ENCODE results near the gene PHIP.

DNA sequence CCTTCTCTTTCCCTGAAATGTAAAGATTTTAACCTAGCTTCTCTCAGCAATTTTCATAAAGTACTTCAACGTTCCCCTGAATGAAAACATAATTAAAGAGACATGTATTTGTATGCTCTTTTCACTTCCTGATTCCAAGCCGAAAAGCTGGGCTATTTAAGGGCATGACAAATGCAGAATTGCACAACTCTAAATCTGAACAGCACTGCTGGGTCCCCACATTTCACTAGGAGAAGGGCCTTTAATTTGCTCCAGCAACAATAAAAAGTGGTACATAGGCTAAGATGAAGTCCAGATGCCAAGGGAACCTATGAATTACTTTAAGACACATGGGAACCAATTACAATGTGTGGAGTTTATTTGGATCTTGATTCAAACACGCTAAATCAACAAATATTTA lies 168.7 kb downstream of the PHIP start:
- TF ChIP-seq, protein P1, sequence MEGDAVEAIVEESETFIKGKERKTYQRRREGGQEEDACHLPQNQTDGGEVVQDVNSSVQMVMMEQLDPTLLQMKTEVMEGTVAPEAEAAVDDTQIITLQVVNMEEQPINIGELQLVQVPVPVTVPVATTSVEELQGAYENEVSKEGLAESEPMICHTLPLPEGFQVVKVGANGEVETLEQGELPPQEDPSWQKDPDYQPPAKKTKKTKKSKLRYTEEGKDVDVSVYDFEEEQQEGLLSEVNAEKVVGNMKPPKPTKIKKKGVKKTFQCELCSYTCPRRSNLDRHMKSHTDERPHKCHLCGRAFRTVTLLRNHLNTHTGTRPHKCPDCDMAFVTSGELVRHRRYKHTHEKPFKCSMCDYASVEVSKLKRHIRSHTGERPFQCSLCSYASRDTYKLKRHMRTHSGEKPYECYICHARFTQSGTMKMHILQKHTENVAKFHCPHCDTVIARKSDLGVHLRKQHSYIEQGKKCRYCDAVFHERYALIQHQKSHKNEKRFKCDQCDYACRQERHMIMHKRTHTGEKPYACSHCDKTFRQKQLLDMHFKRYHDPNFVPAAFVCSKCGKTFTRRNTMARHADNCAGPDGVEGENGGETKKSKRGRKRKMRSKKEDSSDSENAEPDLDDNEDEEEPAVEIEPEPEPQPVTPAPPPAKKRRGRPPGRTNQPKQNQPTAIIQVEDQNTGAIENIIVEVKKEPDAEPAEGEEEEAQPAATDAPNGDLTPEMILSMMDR (IDR thresholded peaks at IDR 0.05): no peak
- no peak for TF ChIP-seq EP300 (IDR thresholded peaks at IDR 0.05)
- TF ChIP-seq POLR2A (IDR thresholded peaks at IDR 0.05): no peak
- no peak for TF ChIP-seq POLR2AphosphoS5 (IDR thresholded peaks at IDR 0.05)

Measured in suprapubic skin (tissue), 4 donors.